ENCODE measurements around the gene NME4. TPM values are rescaled to one million over a fixed set of nuclear protein-coding genes. Genes with fewer than 3 reads are reported as not detected.
A peak's percentile ranks its signal among the peaks of the same experiment; 100 is the strongest.
"Not testable (repeated sequence)": the region's sequence is repeated elsewhere in the genome, so short reads cannot be mapped to it uniquely, and the experiment has no call there.

Gene NME4
- polyA plus RNA-seq, 4 donors: 13.0 to 77.2 (median 34.9) TPM

- DNase-seq: peak; percentile 56 to 76
- H3K4me3 ChIP-seq (ENCODE audit: low read depth in 1 of 3, low read length in 3 of 3): peak overlapping the region; percentile 86 to 96 (median 90)
- no peak for FAIRE-seq
- H3K27me3 ChIP-seq (ENCODE audit: control insufficient read depth in 3 of 3, insufficient read depth in 3 of 3, low read length in 3 of 3): no peaks in the 10 kb centered on the region
- H3K27ac ChIP-seq (ENCODE audit: low read depth in 1 of 3, low read length in 2 of 3): peak overlapping the region; percentile 59 to 91 (median 66)
- WGBS, 3 donors: 1% methylated on average over 30 to 73 of the region's 73 CpGs
- no peaks in the 10 kb centered on the region for H3K9me3 ChIP-seq (ENCODE audit: control insufficient read depth in 2 of 2, insufficient read depth in 1 of 2, low read depth in 1 of 2, low read length in 1 of 2)
- peaks cover 3 to 32% (median 3%) of the 10 kb centered on the region in 3 donors for H3K36me3 ChIP-seq (ENCODE audit: control insufficient read depth in 3 of 3, insufficient read depth in 2 of 3, low read depth in 1 of 3, low read length in 3 of 3)
- peaks cover 0 to 32% (median 0%) of the 10 kb centered on the region in 3 donors for H3K4me1 ChIP-seq (ENCODE audit: control insufficient read depth in 3 of 3, insufficient read depth in 2 of 3, low read depth in 1 of 3, low read length in 2 of 3)
Observed at GRCh38 chr16:381012-381788, 15.8 kb upstream of the NME4 start.

DNA sequence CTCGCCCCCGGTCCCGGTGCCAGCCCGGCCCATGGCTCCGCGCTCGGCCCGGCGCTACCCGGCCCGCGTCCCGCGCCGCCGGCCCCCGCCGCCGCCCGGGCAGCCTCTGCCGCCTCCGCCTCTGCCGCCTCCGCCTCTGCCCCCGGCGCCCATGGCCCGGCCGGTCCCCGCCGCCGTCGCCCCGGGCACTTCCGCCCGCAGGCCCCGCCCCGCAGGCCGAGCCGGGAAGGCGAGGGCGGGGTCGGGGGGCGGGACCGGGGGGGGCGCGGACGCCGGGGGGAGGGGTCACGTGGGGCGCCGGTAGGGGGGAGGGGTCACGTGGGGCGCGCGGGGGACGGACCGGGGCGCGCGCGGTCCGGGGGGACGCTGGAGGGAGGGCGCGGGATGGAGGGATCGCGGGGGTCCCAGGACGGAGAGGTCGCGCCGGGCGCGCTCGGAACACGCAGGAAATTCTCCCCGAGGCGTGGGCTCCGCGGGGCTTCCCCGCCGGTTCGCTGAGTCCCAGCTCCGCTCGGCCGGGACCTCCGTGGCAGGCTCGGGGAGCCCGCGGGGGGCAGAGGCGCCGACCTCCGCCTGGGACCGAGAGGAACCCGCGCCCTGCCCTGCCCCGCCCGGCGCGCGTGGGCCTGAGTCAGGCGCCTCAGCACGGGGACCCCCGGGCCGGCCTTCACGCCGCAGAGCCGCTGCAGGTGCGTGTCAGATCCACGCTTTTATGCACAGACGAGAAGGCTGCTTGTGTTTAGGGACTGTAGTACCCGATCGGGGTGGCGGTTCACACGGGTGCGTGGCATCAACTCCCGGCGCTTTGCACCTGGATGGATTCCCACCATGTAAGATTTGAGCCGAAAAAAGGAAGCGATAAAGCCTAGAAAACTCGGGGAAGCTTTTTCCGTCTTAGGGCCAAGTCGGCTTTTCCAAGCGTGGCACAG lies 14.9 kb upstream of the NME4 start, which contains the start of gene PGAP6:
Gene PGAP6, minus strand, starts transcription at position 190 of the 929 bp plus-strand sequence. Its CDS starts 157 bp downstream, at position 33.
- no peak for FAIRE-seq
- peak within 1 kb of the TSS; percentile 86 to 96 (median 90) for H3K4me3 ChIP-seq (ENCODE audit: low read depth in 1 of 3, low read length in 3 of 3)
- peaks cover 0 to 27% (median 3%) of the 10 kb centered on the region in 3 donors for H3K36me3 ChIP-seq (ENCODE audit: control insufficient read depth in 3 of 3, insufficient read depth in 2 of 3, low read depth in 1 of 3, low read length in 3 of 3)
- H3K4me1 ChIP-seq (ENCODE audit: control insufficient read depth in 3 of 3, insufficient read depth in 2 of 3, low read depth in 1 of 3, low read length in 2 of 3): peaks cover 0 to 34% (median 0%) of the 10 kb centered on the region in 3 donors
- 0 to 1% (median 1%) methylated on average over 42 to 120 of the region's 123 CpGs for WGBS, 3 donors
- H3K27ac ChIP-seq (ENCODE audit: low read depth in 1 of 3, low read length in 2 of 3): peak within 1 kb of the TSS; percentile 73 to 91 (median 87)
- no peaks in the 10 kb centered on the region for H3K27me3 ChIP-seq (ENCODE audit: control insufficient read depth in 3 of 3, insufficient read depth in 3 of 3, low read length in 3 of 3)
- H3K9me3 ChIP-seq (ENCODE audit: control insufficient read depth in 2 of 2, insufficient read depth in 1 of 2, low read depth in 1 of 2, low read length in 1 of 2): no peaks in the 10 kb centered on the region
- peak; percentile 70 to 74 for DNase-seq

- H3K27me3 ChIP-seq (ENCODE audit: control insufficient read depth in 3 of 3, insufficient read depth in 3 of 3, low read length in 3 of 3): no peaks in the 10 kb centered on the region
- peak overlapping the region in 2 of 3 donors; percentile 12 to 84 for H3K4me3 ChIP-seq (ENCODE audit: low read depth in 1 of 3, low read length in 3 of 3)
- peaks cover 0 to 45% (median 0%) of the 10 kb centered on the region in 3 donors for H3K4me1 ChIP-seq (ENCODE audit: control insufficient read depth in 3 of 3, insufficient read depth in 2 of 3, low read depth in 1 of 3, low read length in 2 of 3)
- H3K36me3 ChIP-seq (ENCODE audit: control insufficient read depth in 3 of 3, insufficient read depth in 2 of 3, low read depth in 1 of 3, low read length in 3 of 3): peaks cover 0 to 19% (median 0%) of the 10 kb centered on the region in 3 donors
- 23 to 30% (median 24%) methylated on average over 33 of the region's 33 CpGs for WGBS, 3 donors
- peak overlapping the region; percentile 9 to 86 (median 80) for H3K27ac ChIP-seq (ENCODE audit: low read depth in 1 of 3, low read length in 2 of 3)
- DNase-seq (peak; percentile 82 to 84), FAIRE-seq (no peak)
- H3K9me3 ChIP-seq (ENCODE audit: control insufficient read depth in 2 of 2, insufficient read depth in 1 of 2, low read depth in 1 of 2, low read length in 1 of 2): no peaks in the 10 kb centered on the region
Observed at GRCh38 chr16:383326-384051, 13.5 kb upstream of the NME4 start.

GRCh38 chr16:386641-387156 lies 10.3 kb upstream of the NME4 start:
- peak overlapping the region in 1 of 3 donors; percentile 17 for H3K27ac ChIP-seq (ENCODE audit: low read depth in 1 of 3, low read length in 2 of 3)
- DNase-seq: no peak
- H3K36me3 ChIP-seq (ENCODE audit: control insufficient read depth in 3 of 3, insufficient read depth in 2 of 3, low read depth in 1 of 3, low read length in 3 of 3): peaks cover 0 to 13% (median 0%) of the 10 kb centered on the region in 3 donors
- no peaks in the 10 kb centered on the region for H3K27me3 ChIP-seq (ENCODE audit: control insufficient read depth in 3 of 3, insufficient read depth in 3 of 3, low read length in 3 of 3)
- no peak overlapping the region for H3K4me3 ChIP-seq (ENCODE audit: low read depth in 1 of 3, low read length in 3 of 3)
- H3K4me1 ChIP-seq (ENCODE audit: control insufficient read depth in 3 of 3, insufficient read depth in 2 of 3, low read depth in 1 of 3, low read length in 2 of 3): peaks cover 0 to 36% (median 0%) of the 10 kb centered on the region in 3 donors
- peaks cover 0 to 2% of the 10 kb centered on the region in 2 donors for H3K9me3 ChIP-seq (ENCODE audit: control insufficient read depth in 2 of 2, insufficient read depth in 1 of 2, low read depth in 1 of 2, low read length in 1 of 2)
- WGBS, 3 donors: 80 to 83% (median 82%) methylated on average over 19 of the region's 19 CpGs
- FAIRE-seq: no peak

DNA sequence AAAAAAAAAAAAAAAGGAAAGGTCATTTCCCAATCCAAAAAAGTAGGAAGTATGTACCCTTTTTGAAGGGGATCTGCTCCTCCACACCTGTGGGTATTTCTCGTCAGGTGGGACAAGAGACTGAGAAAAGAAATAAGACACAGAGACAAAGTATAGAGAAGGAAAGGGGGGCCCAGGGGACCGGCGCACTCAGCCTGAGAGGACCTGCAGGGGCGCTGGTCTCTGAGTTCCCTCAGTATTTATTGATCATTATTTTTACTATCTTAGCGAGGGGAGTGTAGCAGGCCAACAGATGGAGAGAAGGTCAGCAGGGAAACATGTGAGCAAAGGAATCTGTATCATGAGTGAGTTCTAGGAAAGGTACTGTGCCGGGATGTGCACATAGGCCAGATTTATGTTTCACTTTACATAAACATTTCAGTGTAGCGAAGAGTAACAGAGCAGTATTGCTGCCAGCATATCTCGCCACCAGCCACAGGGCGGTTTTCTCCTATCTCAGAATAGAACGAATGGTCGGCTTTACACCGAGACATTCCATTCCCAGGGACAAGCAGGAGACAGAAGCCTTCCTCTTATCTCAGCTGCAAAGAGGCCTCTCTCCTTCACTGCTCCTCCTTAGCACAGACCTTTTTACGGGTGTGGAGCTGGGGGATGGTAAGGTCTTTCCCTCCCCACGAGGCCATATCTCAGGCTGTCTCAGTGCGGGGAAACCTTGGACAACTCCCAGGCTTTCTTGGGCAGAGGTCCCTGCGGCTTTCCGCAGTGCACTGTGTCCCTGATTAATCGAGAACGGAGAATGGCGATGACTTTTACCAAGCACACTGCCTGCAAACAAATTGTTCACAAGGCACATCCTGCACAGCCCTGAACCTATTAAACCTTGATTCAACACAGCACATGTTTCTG lies 9.0 kb upstream of the NME4 start:
- H3K9me3 ChIP-seq (ENCODE audit: control insufficient read depth in 2 of 2, insufficient read depth in 1 of 2, low read depth in 1 of 2, low read length in 1 of 2); H3K27me3 ChIP-seq (ENCODE audit: control insufficient read depth in 3 of 3, insufficient read depth in 3 of 3, low read length in 3 of 3); FAIRE-seq: not testable (repeated sequence)
- H3K4me3 ChIP-seq (ENCODE audit: low read depth in 1 of 3, low read length in 3 of 3): peak overlapping the region in 1 of 3 donors; percentile 4
- peak overlapping the region in 1 of 3 donors; percentile 51 for H3K27ac ChIP-seq (ENCODE audit: low read depth in 1 of 3, low read length in 2 of 3)
- DNase-seq: peak; percentile 29 to 79
- H3K36me3 ChIP-seq (ENCODE audit: control insufficient read depth in 3 of 3, insufficient read depth in 2 of 3, low read depth in 1 of 3, low read length in 3 of 3): peaks cover 0 to 18% (median 0%) of the 10 kb centered on the region in 3 donors
- 21 to 38% (median 31%) methylated on average over 20 of the region's 20 CpGs for WGBS, 3 donors
- H3K4me1 ChIP-seq (ENCODE audit: control insufficient read depth in 3 of 3, insufficient read depth in 2 of 3, low read depth in 1 of 3, low read length in 2 of 3): peaks cover 0 to 36% (median 0%) of the 10 kb centered on the region in 3 donors

- Histone ChIP-seq H3K4me1 (ENCODE audit: control insufficient read depth in 3 of 3, insufficient read depth in 2 of 3, low read depth in 1 of 3, low read length in 2 of 3) (peaks cover 0 to 24% (median 0%) of the 10 kb centered on the region in 3 donors), H3K4me3 (ENCODE audit: low read depth in 1 of 3, low read length in 3 of 3) (no peak overlapping the region), H3K27me3 (ENCODE audit: control insufficient read depth in 3 of 3, insufficient read depth in 3 of 3, low read length in 3 of 3) (no peaks in the 10 kb centered on the region), H3K9me3 (ENCODE audit: control insufficient read depth in 2 of 2, insufficient read depth in 1 of 2, low read depth in 1 of 2, low read length in 1 of 2) (peaks cover 0 to 6% of the 10 kb centered on the region in 2 donors), H3K27ac (ENCODE audit: low read depth in 1 of 3, low read length in 2 of 3) (peak overlapping the region in 1 of 3 donors; percentile 52), H3K36me3 (ENCODE audit: control insufficient read depth in 3 of 3, insufficient read depth in 2 of 3, low read depth in 1 of 3, low read length in 3 of 3) (peaks cover 0 to 13% (median 0%) of the 10 kb centered on the region in 3 donors)
- WGBS, 3 donors: 84 to 85% (median 85%) methylated on average over 10 of the region's 10 CpGs
- FAIRE-seq: no peak
- no peak for DNase-seq
Observed at GRCh38 chr16:389352-389751, 7.6 kb upstream of the NME4 start.

- FAIRE-seq (no peak), DNase-seq (peak; percentile 49 to 59)
- Histone ChIP-seq H3K4me1 (ENCODE audit: control insufficient read depth in 3 of 3, insufficient read depth in 2 of 3, low read depth in 1 of 3, low read length in 2 of 3) (peaks cover 0 to 31% (median 3%) of the 10 kb centered on the region in 3 donors), H3K36me3 (ENCODE audit: control insufficient read depth in 3 of 3, insufficient read depth in 2 of 3, low read depth in 1 of 3, low read length in 3 of 3) (peaks cover 0 to 8% (median 0%) of the 10 kb centered on the region in 3 donors), H3K4me3 (ENCODE audit: low read depth in 1 of 3, low read length in 3 of 3) (no peak overlapping the region), H3K27me3 (ENCODE audit: control insufficient read depth in 3 of 3, insufficient read depth in 3 of 3, low read length in 3 of 3) (no peaks in the 10 kb centered on the region), H3K27ac (ENCODE audit: low read depth in 1 of 3, low read length in 2 of 3) (no peak overlapping the region), H3K9me3 (ENCODE audit: control insufficient read depth in 2 of 2, insufficient read depth in 1 of 2, low read depth in 1 of 2, low read length in 1 of 2) (peaks cover 0 to 6% of the 10 kb centered on the region in 2 donors)
- WGBS, 3 donors: 59 to 71% (median 63%) methylated on average over 7 of the region's 7 CpGs
Observed at GRCh38 chr16:391885-392335, 5.1 kb upstream of the NME4 start.

All from small intestine (tissue), 7 donors.